ENCODE measurements around the gene HS6ST1.

The HS6ST1 gene, protein sequence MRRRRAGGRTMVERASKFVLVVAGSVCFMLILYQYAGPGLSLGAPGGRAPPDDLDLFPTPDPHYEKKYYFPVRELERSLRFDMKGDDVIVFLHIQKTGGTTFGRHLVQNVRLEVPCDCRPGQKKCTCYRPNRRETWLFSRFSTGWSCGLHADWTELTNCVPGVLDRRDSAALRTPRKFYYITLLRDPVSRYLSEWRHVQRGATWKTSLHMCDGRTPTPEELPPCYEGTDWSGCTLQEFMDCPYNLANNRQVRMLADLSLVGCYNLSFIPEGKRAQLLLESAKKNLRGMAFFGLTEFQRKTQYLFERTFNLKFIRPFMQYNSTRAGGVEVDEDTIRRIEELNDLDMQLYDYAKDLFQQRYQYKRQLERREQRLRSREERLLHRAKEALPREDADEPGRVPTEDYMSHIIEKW

DNA sequence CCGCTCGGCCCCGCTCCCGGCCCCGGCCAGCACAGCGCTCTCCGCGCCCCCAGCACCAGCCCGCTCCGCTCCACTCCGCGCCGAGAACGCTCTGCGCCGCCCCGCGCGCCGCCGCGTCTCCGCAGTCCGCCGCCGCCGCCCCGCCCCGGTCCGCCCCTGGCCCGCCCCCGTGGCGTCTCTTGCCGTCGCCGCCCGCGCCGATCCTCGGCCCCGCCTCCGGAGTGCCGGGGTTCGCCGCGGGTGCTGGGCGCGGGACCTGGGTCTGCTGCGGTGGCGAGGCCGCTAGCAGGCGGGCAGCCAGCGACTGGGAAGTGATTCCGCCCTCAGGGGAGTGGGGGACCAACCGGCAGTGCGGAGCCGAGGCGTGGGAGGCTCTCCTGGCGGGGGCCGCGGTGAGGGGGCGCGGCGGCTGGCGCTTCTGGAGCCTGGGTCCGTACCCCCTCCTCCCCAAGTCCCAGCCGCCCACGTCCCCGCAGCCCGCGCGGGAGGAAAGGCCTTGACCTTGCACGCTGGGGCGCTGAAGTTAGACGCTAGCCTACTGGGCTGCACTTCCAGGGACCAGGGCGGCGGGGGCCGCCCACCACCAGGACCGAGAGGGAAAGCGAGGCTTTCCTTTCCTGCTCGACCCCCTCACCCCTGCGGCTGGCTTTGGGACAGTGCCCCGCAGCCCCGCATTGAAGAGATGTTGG, at the start of gene HS6ST1:
Gene HS6ST1, minus strand, starts transcription at position 93 of the 689 bp plus-strand sequence. CDS start 305 bp downstream, outside the sequence.
- H3K4me3 ChIP-seq (replicated peaks; ENCODE audit: low read depth, low read length) = peak within 1 kb of the TSS; percentile 83
- TF ChIP-seq, protein P1, sequence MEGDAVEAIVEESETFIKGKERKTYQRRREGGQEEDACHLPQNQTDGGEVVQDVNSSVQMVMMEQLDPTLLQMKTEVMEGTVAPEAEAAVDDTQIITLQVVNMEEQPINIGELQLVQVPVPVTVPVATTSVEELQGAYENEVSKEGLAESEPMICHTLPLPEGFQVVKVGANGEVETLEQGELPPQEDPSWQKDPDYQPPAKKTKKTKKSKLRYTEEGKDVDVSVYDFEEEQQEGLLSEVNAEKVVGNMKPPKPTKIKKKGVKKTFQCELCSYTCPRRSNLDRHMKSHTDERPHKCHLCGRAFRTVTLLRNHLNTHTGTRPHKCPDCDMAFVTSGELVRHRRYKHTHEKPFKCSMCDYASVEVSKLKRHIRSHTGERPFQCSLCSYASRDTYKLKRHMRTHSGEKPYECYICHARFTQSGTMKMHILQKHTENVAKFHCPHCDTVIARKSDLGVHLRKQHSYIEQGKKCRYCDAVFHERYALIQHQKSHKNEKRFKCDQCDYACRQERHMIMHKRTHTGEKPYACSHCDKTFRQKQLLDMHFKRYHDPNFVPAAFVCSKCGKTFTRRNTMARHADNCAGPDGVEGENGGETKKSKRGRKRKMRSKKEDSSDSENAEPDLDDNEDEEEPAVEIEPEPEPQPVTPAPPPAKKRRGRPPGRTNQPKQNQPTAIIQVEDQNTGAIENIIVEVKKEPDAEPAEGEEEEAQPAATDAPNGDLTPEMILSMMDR (IDR thresholded peaks at IDR 0.05; ENCODE audit: low read length, missing control alignments) = no peak
- peak; percentile 80 for DNase-seq (ENCODE audit: low read depth)

DNA sequence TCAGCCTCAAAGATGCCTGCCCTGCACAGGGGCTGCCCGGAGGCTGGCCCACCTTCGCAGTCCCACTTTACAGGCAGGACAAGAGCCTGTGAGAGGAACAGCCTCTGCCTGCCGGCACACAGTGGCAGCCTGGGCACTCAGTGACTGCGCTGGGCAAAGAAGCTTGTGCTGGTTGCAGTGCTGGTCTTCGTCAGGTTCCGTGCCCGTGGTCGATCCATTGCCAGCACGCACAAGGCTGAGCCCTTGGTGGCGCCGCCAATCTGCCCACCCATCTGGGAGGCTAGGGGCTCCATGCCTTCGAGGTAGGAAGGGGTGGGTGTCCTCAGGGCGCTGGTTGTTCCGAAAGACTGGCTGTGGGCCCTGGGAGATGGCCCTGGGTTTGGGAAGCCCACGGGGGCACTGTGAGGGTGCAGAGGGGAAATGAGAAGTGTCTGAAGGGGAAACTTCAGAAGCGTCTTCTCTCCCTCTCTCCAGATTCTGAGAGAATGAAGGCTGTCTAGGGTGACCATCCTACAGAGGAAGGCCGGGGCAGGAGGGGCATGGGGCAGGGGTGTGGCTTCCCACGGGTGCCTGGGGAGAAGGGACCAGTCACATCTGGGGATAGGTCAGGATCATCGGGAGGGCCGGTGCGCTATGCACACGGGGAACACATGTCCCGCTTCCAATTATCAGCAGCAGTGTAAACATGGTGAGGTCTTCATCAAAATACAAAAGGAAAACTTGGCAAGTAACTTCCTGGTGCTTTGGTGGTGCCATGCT, 49.1 kb upstream of the HS6ST1 start:
- no peak overlapping the region for H3K4me3 ChIP-seq (replicated peaks; ENCODE audit: low read depth, low read length)
- no peak for DNase-seq (ENCODE audit: low read depth)
- TF ChIP-seq, protein P1 (IDR thresholded peaks at IDR 0.05; ENCODE audit: low read length, missing control alignments) = no peak

DNA sequence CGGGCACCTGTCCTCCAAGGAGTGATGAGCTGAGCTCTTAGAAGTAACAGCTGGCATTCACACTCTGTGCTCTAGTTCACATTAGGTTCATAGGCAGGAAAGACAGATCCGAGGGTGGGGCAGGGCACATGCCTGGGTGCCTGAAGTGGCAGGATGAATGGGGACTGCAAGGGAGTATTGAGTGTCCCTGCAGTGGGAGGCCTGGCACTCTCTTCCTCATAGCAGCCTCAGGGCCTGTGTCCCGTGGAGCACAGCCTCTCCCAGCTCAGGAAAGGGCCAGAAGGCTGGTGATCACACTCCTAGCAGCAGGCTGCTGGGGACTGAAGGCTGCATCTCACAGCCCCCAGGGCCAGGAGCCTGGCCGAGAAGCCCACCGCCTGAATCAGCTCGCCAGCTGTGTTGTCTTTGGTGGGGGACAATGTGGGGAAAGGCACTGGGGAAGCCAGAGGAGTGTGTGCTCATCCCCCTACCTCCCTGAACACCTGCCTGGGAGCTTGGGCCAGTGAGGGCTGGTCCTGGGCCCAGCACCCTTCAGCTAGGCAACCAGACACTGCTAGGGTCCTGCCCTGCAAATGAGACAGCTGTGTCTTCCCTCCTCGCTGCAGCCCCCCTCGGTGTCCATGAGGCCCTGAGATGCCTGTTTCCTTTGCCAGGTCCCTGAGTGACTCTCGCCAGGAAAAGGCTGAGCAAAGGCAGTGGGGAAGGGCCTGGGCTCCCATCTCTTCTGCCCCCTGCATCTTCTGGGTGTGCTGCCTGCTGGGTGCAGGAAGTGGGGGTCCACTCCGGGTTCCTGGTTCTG, 48.2 kb upstream of the HS6ST1 start:
- TF ChIP-seq, protein P1 (IDR thresholded peaks at IDR 0.05; ENCODE audit: low read length, missing control alignments) = no peak
- DNase-seq (ENCODE audit: low read depth) = no peak
- no peak overlapping the region for H3K4me3 ChIP-seq (replicated peaks; ENCODE audit: low read depth, low read length)

DNA sequence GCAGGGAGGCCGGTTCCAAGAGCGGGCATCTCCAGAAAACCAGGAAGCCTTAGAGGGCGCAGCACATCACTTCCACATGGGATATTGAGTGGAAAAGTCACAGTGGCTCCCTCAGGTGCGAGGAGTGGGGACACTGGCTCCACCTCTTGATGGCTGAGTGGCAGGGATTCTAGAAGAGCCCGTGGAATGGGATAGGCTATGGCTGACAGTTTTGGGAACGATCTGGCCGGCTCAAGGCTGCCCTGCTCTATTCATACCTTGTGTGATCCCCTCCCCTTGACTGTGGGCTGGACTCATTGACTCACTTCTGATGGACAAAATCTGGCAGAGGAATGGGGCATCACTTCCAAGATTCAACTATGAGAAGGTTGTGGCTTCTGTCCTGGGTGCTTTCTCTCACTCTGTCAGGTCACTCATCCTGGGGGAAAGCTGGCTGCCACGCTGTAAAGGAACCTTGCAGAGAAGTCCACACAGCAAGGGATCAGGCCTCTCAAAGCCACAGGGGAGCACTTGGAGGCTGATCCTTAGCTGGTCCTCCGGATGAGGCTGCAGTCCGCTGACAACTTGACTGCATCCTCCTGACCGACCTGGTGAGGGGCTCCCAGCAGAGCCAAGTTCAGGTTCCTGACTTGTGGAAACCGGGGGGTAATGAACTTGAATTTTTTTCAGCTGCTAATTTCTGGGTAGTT, 46.7 kb upstream of the HS6ST1 start:
- DNase-seq (ENCODE audit: low read depth) = no peak
- no peak overlapping the region for H3K4me3 ChIP-seq (replicated peaks; ENCODE audit: low read depth, low read length)
- TF ChIP-seq, protein P1 (IDR thresholded peaks at IDR 0.05; ENCODE audit: low read length, missing control alignments) = no peak

DNA sequence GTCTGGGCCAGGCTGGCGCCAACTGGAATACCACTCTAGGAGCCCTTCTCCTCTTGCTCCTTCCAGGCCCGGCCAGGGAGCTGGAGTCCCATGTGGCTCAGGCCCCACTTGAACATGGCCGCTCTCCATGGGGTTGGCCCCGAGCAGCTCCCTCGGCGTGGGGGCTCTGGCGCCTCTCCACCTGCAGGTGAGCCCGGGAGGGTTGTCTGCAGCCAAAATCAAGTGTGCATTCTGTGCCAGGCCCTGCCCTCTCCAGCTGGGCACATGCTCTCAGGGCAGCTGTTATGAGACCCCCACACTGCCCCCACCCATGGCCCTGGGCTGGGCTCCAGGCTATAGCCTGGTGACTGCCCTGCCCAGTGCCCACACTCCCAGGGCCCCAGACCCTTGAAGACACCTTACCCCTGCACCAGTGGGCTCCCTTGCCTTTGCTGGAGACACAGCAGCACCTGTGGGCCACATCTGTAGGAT, 45.8 kb upstream of the HS6ST1 start:
- DNase-seq (ENCODE audit: low read depth) = no peak
- no peak overlapping the region for H3K4me3 ChIP-seq (replicated peaks; ENCODE audit: low read depth, low read length)
- TF ChIP-seq, protein P1 (IDR thresholded peaks at IDR 0.05; ENCODE audit: low read length, missing control alignments) = no peak

All from fibroblast of pulmonary artery (primary cell).